ENCODE measurements around the gene TOP3B. TPM values are rescaled to one million over a fixed set of nuclear protein-coding genes. Genes with fewer than 3 reads are reported as not detected.

The TOP3B gene
- total and polyA plus RNA-seq, 4 donors: 6.0 to 26.9 (median 8.8) TPM

GRCh38 chr22:21933910-21934309 is 48.7 kb downstream of the TOP3B start:
- H3K27ac ChIP-seq (ENCODE audit: low read depth in 1 of 2, low read length in 2 of 2): no peak overlapping the region

GRCh38 chr22:21933413-21933812 is 49.2 kb downstream of the TOP3B start:
- 97% methylated on average over 23 of the region's 23 CpGs for WGBS
- DNase-seq (ENCODE audit: low spot score): no peak
- Histone ChIP-seq H3K27me3 (ENCODE audit: control insufficient read depth in 4 of 4, insufficient read depth in 4 of 4, low read length in 3 of 4) (no peaks in the 10 kb centered on the region), H3K36me3 (ENCODE audit: control insufficient read depth in 4 of 4, insufficient read depth in 3 of 4, low read depth in 1 of 4, low read length in 3 of 4) (peaks cover 9 to 23% (median 11%) of the 10 kb centered on the region in 4 donors), H3K4me1 (ENCODE audit: control insufficient read depth in 4 of 4, insufficient read depth in 4 of 4, low read length in 3 of 4) (peaks cover 0 to 19% (median 14%) of the 10 kb centered on the region in 4 donors), H3K9me3 (ENCODE audit: control insufficient read depth in 4 of 4, low read length in 3 of 4) (no peaks in the 10 kb centered on the region), H3K4me3 (ENCODE audit: low read depth in 1 of 3, low read length in 3 of 3) (no peak overlapping the region), H3K9ac (ENCODE audit: low read depth in 1 of 2, low read length in 2 of 2) (no peak overlapping the region), H3K27ac (ENCODE audit: low read depth in 1 of 2, low read length in 2 of 2) (no peak overlapping the region)
- TF ChIP-seq HNF4A (conservative IDR thresholded peaks at IDR 0.05): no peak
- TF ChIP-seq RAD21 (IDR thresholded peaks at IDR 0.05): no peak
- no peak for TF ChIP-seq MAX (IDR thresholded peaks at IDR 0.05)
- no peak for TF ChIP-seq JUND (IDR thresholded peaks at IDR 0.05)
- no peak for TF ChIP-seq FOXA2 (IDR thresholded peaks at IDR 0.05)
- no peak for TF ChIP-seq RXRA (IDR thresholded peaks at IDR 0.05)
- no peak for TF ChIP-seq SP1 (IDR thresholded peaks at IDR 0.05)
- no peak for TF ChIP-seq CTCF (IDR thresholded peaks at IDR 0.05; ENCODE audit: low read depth, low read length, missing input control)

More at GRCh38 chr22:21933910-21934309, 48.7 kb downstream of the TOP3B start:
- TF ChIP-seq FOXA1 (IDR thresholded peaks at IDR 0.05) (no peak), HNF4A (conservative IDR thresholded peaks at IDR 0.05) (no peak), YY1 (IDR thresholded peaks at IDR 0.05) (no peak), FOXA2 (IDR thresholded peaks at IDR 0.05) (no peak), RXRA (IDR thresholded peaks at IDR 0.05) (no peak), EGR1 (IDR thresholded peaks at IDR 0.05; ENCODE audit: low read depth in 2 of 2) (no peak), HNF4G (IDR thresholded peaks at IDR 0.05) (no peak), NR2F2 (IDR thresholded peaks at IDR 0.05) (no peak), RAD21 (IDR thresholded peaks at IDR 0.05) (no peak), TAF1 (conservative IDR thresholded peaks at IDR 0.05) (no peak), ZBTB33 (IDR thresholded peaks at IDR 0.05) (no peak), REST (IDR thresholded peaks at IDR 0.05) (no peak), MAX (IDR thresholded peaks at IDR 0.05) (no peak), JUND (IDR thresholded peaks at IDR 0.05) (no peak), GABPA (IDR thresholded peaks at IDR 0.05 in 1 of 2, conservative IDR thresholded peaks at IDR 0.05 in 1 of 2) (no peak)
- peaks cover 2 to 20% (median 16%) of the 10 kb centered on the region in 4 donors for H3K4me1 ChIP-seq (ENCODE audit: control insufficient read depth in 4 of 4, insufficient read depth in 4 of 4, low read length in 3 of 4)
- H3K36me3 ChIP-seq (ENCODE audit: control insufficient read depth in 4 of 4, insufficient read depth in 3 of 4, low read depth in 1 of 4, low read length in 3 of 4): peaks cover 9 to 23% (median 11%) of the 10 kb centered on the region in 4 donors
- WGBS: 97% methylated on average over 19 of the region's 19 CpGs
- H3K27me3 ChIP-seq (ENCODE audit: control insufficient read depth in 4 of 4, insufficient read depth in 4 of 4, low read length in 3 of 4): no peaks in the 10 kb centered on the region
- no peaks in the 10 kb centered on the region for H3K9me3 ChIP-seq (ENCODE audit: control insufficient read depth in 4 of 4, low read length in 3 of 4)
- no peak for DNase-seq (ENCODE audit: low spot score)
- no peak overlapping the region for H3K9ac ChIP-seq (ENCODE audit: low read depth in 1 of 2, low read length in 2 of 2)
- no peak overlapping the region for H3K4me3 ChIP-seq (ENCODE audit: low read depth in 1 of 3, low read length in 3 of 3)

Data from liver (tissue), 9 donors.